ENCODE data around the gene NDUFV1.

GRCh38 chr11:67599149-67599548 lies 7.6 kb upstream of the NDUFV1 start:
- TF ChIP-seq CTCF (IDR thresholded peaks at IDR 0.05; ENCODE audit: low read depth, low read length, missing input control), result no peak
- no peak for TF ChIP-seq GABPA (IDR thresholded peaks at IDR 0.05 in 1 of 2, conservative IDR thresholded peaks at IDR 0.05 in 1 of 2)

Measured in liver (tissue), 3 donors.